SK-N-MC (cell line): Measurements from ENCODE around the gene CHPF.

Experiments
- EZH2 ChIP-seq: fragments of 200-600 bp; sonication (generic); IDR thresholded peaks from one replicate; pipeline ENCODE4 v1.6.1; 2017; ENCODE audit warnings: antibody characterized with exemption
- POLR2AphosphoS5 ChIP-seq: IDR thresholded peaks from 2 replicates; pipeline ENCODE4 v1.6.1; 2012; ENCODE audit warnings: mild to moderate bottlenecking, low read depth, low read length, borderline replicate concordance

GRCh38 chr2:219496247-219496824 is 47.3 kb downstream of the CHPF start:
- TF ChIP-seq POLR2AphosphoS5, result no peak
- TF ChIP-seq EZH2, result no peak
